ENCODE data around the gene E2F3.
"Not testable (repeated sequence)": the region's sequence is repeated elsewhere in the genome, so short reads cannot be mapped to it uniquely, and the experiment has no call there.

E2F3 gene

GRCh38 chr6:20472748-20473147 is 71.1 kb downstream of the E2F3 start:
- DNase-seq = no peak

- DNase-seq = no peak
Measured at GRCh38 chr6:20473518-20473917, 71.8 kb downstream of the E2F3 start.

- DNase-seq = no peak
Measured at GRCh38 chr6:20474874-20475542, 73.3 kb downstream of the E2F3 start.

GRCh38 chr6:20476501-20477043 is 74.9 kb downstream of the E2F3 start:
- no peak for DNase-seq

- DNase-seq = no peak
Measured at GRCh38 chr6:20477485-20477884, 75.8 kb downstream of the E2F3 start.

GRCh38 chr6:20479060-20479459 is 77.4 kb downstream of the E2F3 start:
- DNase-seq = no peak

- DNase-seq = no peak
Measured at GRCh38 chr6:20479526-20479925, 77.8 kb downstream of the E2F3 start.

GRCh38 chr6:20481281-20481680 is 79.6 kb downstream of the E2F3 start:
- DNase-seq = no peak

GRCh38 chr6:20483887-20484497 is 82.3 kb downstream of the E2F3 start:
- DNase-seq = no peak

GRCh38 chr6:20486641-20487040 is 85.0 kb downstream of the E2F3 start:
- DNase-seq = no peak

GRCh38 chr6:20487669-20488375 is 86.1 kb downstream of the E2F3 start:
- DNase-seq = no peak

GRCh38 chr6:20490591-20490990 is 88.9 kb downstream of the E2F3 start:
- DNase-seq = no peak

- no peak for DNase-seq
Measured at GRCh38 chr6:20492099-20492498, 90.4 kb downstream of the E2F3 start.

GRCh38 chr6:20497216-20498040 is 95.7 kb downstream of the E2F3 start:
- peak; percentile 60 for DNase-seq

- no peak for DNase-seq
Measured at GRCh38 chr6:20498041-20498385, 96.3 kb downstream of the E2F3 start.

- DNase-seq = no peak
Measured at GRCh38 chr6:20509212-20509611, 107.5 kb downstream of the E2F3 start.

- no peak for DNase-seq
Measured at GRCh38 chr6:20511852-20512251, 110.2 kb downstream of the E2F3 start.

- DNase-seq = not testable (repeated sequence)
Measured at GRCh38 chr6:20525208-20525607, 123.5 kb downstream of the E2F3 start.

- DNase-seq = peak; percentile 55
Measured at GRCh38 chr6:20529086-20529448, 127.4 kb downstream of the E2F3 start.

GRCh38 chr6:20532881-20533280 is 131.2 kb downstream of the E2F3 start:
- no peak for DNase-seq

- no peak for DNase-seq
Measured at GRCh38 chr6:20533746-20534294, 132.1 kb downstream of the E2F3 start.
